T follicular helper cell (primary cell): ENCODE results near the gene ZDHHC18.
"Not testable (repeated sequence)": the region's sequence is repeated elsewhere in the genome, so short reads cannot be mapped to it uniquely, and the experiment has no call there.

Experiments
- DNase-seq: peaks from one replicate; pipeline ENCODE4 v3.0.0-alpha.2; 2020; ENCODE audit warnings: low read depth

ZDHHC18 gene

DNA sequence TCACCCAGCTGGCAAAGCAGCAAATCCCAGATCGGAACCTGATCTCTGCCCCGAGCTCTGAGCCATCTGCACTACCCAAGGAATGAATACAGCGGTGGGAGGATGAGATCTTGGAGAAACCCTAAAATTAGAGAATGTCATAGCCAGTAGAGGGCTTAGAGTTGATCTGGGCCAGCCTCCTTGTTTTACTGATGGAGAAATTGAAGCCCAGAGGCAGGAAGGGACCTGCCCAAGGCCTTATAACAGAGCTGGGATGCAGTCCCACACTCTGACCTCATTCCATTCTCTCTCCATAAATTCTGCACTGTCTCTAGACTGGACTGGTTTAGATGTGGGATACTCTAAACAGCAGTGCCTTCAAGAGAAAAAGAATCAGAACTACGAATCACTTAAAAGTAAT is 31.7 kb downstream of the ZDHHC18 start:
- DNase-seq, result no peak

DNA sequence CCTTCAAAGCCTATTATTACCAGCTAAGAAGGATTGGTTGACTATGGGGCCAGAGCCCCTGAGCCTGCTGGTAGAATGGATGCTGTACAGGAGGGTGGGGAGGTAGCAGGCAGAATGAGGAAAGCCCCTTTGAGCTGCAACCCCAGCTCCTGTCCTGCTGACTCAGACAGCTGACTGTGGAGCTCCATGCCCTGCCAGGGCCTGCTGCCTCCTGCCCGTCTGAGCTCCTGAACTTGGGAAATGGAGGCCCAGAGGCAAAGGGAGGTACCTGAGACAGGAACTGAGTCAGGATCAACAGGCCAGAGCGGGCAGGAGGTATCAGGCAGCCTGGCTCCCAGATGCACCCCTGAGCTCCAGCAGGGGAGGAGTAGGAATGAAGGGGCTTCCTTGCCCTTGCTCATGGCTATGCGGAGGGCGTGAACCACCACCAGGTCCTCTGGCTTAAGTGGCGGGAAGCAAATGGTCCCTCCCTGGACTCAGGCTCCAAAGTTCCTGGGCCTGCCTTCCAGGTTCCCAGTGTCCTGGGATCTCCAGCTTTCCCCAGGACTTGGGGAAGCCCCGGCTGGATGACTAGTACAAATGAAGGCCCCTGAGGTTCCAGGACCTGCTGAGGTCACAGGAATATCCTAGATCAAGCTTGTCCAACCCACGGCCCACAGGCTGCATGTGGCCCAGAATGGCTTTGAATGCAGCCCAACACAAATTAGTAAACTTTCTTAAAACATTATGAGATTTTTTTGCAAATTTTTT is 32.6 kb downstream of the ZDHHC18 start:
- no peak for DNase-seq

DNA sequence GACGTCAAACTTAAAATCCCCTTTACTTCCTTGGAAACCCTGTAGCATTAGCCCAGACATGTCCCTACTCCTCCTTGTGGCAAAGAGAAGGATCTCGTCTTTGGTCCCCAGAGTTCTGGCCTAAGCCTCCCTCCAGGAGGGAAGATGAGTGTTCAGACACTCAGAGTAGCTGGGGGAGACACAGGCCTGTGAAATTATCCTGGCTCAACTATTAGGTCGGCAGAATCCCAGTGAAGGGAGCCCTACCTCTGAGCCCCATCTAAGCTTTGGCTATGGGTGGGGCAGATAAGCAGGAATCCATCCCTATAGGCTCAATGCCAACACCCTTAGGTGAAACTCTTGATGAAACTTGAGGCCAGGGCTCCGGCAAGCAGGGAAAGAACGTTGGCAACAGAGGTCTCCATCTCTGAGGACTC is 34.8 kb downstream of the ZDHHC18 start:
- DNase-seq, result no peak

DNA sequence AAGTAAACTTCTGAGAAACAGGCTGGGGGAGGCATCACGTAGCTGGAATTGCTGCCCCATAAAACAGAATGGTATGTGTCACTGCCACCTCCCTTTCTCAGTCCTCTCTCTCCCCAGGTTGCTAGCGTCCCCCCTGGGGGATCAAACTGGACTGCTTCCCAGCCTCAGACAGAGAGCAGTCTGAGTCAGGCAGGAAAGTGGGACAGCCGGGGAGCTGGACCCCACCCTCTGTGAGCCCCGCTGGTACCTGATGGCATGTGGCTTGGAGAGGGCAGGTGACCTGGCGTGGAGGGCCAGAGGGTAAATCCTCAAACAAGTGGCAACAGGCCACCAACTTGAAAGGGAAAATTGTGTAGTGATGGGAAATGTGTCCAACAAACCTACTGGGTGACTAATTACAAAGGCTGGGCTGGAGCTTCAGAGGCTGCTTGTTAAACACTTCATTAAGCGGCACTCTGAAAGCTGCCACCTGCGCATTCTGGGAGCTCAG is 35.4 kb downstream of the ZDHHC18 start:
- no peak for DNase-seq

DNA sequence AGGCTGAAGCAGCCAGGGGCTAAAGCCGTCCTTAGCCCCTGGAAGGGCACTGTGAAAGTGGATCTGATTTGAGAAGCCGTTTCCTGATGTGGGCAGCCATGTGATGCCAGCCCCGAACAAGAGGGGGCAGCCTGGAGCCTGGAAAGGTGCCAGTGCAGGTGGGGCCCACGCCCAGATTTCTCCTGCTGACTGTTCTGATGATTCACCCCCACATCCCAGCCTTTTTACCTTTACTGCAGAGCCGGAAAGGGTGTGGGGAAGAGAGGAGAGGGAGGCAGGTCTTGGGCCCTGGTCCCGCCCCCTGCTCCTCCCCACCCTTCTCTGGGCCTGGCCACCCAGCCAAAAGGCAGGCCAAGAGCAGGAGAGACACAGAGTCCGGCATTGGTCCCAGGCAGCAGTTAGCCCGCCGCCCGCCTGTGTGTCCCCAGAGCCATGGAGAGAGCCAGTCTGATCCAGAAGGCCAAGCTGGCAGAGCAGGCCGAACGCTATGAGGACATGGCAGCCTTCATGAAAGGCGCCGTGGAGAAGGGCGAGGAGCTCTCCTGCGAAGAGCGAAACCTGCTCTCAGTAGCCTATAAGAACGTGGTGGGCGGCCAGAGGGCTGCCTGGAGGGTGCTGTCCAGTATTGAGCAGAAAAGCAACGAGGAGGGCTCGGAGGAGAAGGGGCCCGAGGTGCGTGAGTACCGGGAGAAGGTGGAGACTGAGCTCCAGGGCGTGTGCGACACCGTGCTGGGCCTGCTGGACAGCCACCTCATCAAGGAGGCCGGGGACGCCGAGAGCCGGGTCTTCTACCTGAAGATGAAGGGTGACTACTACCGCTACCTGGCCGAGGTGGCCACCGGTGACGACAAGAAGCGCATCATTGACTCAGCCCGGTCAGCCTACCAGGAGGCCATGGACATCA is 36.5 kb downstream of the ZDHHC18 start, which contains the start of gene SFN:
Gene SFN, plus strand, starts transcription at position 369 of the 904 bp plus-strand sequence. Its CDS starts 64 bp downstream, at position 433.
- peak; percentile 25 for DNase-seq

DNA sequence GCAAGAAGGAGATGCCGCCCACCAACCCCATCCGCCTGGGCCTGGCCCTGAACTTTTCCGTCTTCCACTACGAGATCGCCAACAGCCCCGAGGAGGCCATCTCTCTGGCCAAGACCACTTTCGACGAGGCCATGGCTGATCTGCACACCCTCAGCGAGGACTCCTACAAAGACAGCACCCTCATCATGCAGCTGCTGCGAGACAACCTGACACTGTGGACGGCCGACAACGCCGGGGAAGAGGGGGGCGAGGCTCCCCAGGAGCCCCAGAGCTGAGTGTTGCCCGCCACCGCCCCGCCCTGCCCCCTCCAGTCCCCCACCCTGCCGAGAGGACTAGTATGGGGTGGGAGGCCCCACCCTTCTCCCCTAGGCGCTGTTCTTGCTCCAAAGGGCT is 37.2 kb downstream of the ZDHHC18 start:
- no peak for DNase-seq

DNA sequence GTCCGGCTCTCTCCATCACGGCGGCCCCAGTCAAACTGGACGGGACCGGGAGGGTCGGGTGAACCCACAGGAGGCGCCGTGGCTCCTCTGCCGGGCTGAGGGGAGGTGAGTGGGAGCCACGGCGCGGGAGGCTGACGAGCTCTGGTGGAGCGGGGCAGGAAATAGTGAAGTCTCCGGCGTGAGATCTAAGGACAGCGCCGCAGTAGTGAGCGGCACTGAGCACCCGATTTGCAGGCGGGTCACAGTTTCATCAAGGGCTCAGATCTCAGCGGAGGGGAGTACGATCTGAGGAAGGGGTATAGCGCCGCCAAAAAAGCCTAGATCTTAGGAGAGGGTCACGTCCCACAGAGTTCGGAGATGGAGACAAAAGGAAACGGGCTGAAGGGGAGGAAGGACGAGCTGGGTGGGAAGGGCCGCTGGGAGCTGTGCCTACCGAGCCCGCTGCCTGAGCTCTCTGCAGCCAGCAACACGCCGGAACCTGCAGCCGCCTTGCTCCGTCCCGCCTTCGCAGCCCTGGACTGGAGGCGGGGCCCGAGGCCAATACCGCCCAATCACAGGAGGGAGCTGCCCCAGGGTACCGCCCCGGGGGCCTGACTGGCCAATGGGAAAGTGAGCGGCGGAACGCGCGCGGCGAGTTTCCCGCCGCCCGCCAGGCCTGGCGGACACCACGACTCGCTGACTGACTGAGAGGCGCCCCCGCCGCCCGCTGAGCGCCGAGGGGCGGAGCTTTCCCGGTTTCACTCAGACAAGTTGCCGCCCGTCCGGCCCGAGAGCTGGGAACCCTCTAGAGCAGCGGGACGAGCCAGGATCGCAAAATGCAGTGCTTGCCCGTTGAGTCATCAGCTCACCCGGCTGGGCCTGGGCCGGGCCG is 38.4 kb downstream of the ZDHHC18 start:
- peak; percentile 88 for DNase-seq

DNA sequence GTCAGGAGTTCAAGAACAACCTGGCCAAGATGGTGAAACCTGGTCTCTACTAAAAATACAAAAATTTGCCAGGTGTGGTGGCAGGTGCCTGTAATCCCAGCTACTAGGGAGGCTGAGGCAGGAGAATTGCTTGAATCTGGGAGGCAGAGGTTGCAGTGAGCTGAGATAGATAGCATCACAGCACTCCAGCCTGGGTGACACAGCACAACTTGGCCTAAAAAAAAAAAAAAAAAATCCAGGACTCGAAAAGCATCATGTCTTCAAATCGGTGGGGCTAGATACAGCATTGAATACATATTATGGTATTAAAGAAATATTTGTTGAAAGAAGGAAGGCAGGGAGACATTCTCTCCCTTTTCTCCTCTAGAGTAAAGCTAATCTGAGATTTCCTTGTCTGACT is 46.6 kb downstream of the ZDHHC18 start:
- not testable (repeated sequence) for DNase-seq

DNA sequence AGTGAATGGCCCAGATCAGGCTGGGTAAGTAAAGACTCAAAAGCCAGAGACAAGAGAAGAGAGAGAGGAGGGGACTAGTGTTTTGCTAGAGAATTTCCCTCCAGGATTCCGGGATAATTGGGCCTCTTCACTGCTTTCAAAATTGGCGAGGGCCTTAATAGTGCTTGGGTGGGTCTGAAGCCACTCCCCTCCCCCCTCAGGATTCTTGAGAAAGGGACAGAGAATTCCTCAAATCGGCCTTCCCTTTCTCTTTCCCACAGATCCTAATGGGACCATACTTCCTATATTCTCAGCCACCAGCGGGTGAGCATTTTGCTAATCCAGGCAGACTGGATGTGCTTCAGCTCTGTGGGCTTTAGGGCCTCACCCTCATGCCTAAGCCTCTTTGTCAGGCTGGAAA is 48.4 kb downstream of the ZDHHC18 start:
- DNase-seq, result no peak

DNA sequence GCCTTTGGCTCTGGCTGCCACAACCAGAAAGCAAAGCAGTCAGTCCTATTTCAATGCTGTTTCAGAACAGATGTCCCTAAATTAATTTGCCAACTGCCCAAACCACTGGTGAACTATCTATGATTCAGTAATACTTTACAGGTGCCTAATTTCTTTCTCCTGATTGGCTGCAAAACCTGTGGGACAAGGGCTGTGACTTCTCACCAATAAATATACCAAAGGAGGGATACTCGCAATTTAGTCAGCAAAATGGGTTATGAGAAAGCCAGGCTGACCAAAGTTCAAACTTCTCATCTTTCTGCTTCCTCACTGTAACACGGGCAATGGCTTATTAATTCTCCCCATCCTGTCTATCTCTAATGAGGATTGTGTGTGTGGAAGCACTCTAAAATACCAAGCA is 50.8 kb downstream of the ZDHHC18 start:
- no peak for DNase-seq

DNA sequence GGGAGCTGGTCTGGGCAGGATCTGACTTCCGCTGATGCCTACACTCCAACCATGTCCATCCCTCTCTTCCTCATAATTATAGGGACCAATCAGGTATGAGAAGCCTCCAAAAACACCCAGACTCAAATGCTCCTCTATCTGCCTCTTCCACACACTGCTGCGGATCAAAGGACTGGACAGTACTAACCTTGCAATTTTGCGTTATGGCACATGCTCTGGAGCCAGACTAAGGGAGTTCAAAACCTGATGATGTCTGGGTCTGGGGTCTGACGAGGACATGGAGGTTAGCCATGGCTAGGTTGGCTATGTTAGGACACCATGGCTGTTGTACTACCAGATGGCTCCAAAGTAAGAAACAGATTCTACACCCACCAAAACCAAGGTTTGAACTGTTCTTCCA is 53.3 kb downstream of the ZDHHC18 start:
- DNase-seq, result no peak

DNA sequence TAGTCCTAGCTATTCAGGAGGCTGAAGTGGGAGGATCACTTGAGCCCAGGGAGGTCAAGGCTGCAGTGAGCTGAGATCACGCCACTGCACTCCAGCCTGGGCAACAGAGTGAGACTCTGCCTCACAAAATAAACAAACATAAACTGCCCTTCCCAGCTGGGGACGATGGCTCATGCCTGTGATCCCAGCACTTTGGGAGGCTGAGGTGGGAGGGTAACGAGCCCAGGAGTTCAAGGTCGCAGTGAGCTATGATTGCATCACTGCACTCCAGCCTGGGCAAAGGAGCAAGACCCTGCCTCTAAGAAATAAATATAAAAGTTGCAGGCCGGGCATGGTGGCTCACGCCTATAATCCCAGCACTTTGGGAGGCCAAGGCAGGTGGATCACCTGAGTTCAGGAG is 55.1 kb downstream of the ZDHHC18 start:
- DNase-seq, result not testable (repeated sequence)

DNA sequence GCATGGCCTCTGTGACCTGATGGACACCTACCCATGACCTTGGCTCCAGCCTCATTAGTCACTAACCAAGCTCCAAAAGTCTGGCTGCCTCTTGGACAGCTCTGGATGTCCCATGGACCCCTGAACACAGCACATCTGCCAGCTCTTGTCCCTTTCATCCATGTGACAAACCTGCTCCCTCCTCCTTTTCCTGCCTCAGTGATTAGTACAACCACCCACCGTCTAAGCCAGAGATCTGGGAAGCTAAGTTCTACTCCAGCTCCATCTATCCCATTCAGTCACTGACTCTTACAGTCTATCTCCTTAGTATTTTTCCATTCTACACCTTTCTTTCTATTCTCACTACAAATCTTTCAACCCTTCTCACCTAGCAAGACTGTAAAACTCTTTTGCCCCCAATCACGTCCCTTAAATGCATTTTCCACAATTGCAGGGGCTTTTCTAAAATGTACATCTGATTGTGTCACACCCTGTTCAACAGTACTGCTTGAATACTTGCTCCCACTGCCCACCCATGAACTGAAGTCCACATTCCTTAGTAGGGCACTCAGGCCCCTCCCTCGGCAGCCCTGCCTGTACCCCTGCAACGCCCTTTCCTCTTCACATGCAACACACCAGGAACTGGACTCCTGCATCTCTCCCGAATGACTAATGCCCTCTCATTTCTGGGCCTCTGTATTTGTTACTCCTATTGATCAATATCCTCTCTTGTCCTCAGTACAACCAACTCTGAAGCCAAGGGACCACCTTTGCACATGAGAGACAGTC is 56.4 kb downstream of the ZDHHC18 start:
- DNase-seq, result no peak

DNA sequence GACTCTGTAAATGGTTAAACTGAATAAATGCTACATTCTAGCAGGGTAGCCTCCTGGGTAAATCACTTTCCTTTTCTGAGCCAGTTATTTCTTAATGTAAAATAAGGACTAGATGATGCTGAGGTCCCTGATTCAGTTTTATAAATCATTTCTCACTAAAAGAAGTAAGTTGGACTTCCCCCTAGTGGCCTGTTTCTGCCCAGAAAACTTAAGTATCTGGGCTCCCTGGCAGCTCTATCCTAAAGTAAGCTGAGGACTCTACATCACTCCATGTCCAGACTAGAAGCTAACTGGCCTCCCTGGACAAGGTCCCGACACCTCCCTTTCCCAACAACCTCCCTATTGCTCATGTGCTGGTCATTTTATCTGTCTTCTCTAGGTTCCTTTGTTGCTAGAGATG is 60.6 kb downstream of the ZDHHC18 start:
- DNase-seq, result no peak

DNA sequence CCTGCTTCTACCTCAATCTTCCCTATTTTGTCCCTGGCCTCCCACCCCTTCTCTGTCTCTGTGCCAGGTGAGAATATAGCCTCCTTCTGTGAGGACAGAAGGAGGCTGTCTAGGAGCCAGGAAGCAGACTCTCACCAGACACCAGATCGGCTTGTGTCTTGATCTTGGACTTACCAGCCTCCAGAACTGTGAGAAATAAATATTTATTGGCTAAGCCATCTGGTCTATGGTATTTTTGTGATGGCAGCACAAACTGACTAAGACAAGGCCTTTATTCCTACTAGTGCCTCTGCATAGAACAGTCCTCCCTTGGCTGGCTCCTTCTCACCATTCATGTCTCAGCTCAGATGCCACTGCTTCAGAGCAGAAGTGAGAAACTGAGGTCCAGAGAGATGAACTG is 61.7 kb downstream of the ZDHHC18 start:
- DNase-seq, result no peak

DNA sequence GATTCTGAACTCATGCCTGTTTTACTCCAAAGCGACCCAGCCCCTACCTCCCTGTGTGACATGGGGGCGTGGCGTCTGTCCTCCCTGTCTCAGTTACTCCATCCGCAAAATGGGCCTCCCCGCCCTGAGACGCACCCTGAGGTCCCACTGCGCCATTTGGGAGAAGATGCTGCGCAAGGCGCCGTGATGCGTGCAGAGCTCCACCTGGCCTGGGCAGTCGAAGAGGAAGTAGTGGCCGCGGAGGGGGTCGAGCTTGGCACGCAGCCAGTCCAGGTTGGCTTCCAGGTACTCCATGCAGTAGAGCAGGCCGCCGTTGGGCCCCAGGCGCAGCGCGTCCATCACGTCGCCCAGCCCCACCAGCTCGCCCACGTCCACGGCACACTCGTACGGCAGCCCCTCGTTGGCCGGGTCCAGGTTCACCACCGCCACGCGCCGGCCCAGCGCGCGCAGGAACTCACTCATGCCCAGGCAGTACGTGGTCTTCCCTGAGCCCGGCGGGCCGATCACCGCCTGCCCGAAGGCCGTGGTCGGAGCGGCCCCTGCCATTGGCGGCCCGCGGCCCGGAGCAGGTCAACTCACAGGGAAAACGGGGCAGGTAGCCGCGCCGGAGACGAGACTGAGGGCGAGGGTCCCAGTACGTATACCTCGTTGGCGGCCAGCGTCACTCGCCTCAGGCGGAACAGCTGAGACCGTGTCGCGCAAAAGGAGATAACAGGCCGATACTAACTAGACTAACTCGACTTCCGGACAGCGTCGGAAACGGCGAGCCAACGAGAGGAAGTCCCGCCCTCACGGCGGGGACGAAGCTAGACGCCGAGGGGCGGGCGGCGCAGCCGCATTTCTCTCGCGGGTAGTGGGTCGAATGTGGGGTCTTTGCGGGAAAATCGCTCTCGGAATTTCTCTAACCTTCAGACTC is 63.3 kb downstream of the ZDHHC18 start, which contains the start of gene GPN2:
Gene GPN2, minus strand, starts transcription at position 733 of the 916 bp plus-strand sequence. Its CDS starts 187 bp downstream, at position 546.
- peak; percentile 61 for DNase-seq

DNA sequence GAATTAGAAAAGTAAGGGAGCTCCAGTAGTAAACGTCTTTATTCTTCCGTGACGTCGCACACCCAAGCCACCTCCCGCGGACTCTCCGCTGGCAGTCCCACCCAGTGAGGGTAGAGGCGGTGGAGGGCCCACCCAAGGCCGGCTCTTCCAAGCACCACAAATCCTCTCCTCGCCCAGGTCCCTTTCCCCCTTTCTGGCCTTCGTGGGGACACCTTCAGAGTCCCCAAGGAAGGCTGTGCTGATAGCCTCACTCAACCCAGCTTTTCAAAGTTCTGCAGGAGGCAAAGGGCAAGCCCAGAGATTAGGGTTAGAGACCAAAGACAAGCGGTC is 63.9 kb downstream of the ZDHHC18 start:
- DNase-seq, result no peak

DNA sequence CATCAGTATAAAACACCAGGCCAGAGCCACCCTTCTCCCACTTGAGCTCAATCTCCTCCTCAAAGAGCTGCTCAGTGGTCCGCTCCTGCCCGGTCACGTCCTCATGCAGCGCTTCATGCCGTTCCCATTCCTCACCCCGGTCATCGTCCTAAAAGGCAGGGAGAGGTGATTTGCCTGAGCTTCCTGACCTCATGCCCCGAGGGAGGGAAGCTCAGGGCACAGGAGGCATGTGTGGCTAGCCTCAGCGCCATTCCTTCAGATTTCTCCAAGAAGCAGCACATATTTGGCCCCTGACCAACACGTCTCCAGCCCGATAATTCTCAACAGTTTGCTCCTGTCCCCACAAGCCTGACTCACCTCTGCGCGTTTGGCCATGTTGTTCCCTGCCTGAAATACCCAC is 67.8 kb downstream of the ZDHHC18 start:
- no peak for DNase-seq

DNA sequence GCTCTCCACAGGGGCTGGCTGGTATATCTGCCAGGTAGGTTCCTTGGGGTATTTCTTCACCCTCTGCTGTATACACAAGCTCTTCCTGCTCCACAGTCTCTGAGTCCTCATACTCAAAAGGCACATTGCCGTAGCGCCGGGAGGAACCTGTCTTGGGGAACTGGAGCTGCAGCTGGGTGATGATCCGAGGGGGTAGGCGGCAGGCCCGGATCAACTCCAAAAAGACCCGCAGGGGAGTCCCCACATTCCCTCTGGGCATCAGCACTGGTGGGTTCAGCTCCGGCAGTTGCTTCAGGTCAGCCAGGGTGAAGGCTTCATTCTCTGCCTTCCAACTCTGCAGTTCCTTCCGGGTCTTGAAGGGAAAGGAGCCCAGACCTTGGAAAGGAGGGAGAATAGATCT is 70.9 kb downstream of the ZDHHC18 start:
- DNase-seq, result no peak
